ENCODE results near the gene CDC25C. TPM values are rescaled to one million over a fixed set of nuclear protein-coding genes. Genes with fewer than 3 reads are reported as not detected.
A peak's percentile ranks its signal among the peaks of the same experiment; 100 is the strongest.

Gene CDC25C
- total and polyA plus RNA-seq, 9 of the 15 experiments (the other 6 are each of a cell fraction or from before 2014, with no cell fraction given): 19.1 to 63.7 (median 31.9) TPM

DNA sequence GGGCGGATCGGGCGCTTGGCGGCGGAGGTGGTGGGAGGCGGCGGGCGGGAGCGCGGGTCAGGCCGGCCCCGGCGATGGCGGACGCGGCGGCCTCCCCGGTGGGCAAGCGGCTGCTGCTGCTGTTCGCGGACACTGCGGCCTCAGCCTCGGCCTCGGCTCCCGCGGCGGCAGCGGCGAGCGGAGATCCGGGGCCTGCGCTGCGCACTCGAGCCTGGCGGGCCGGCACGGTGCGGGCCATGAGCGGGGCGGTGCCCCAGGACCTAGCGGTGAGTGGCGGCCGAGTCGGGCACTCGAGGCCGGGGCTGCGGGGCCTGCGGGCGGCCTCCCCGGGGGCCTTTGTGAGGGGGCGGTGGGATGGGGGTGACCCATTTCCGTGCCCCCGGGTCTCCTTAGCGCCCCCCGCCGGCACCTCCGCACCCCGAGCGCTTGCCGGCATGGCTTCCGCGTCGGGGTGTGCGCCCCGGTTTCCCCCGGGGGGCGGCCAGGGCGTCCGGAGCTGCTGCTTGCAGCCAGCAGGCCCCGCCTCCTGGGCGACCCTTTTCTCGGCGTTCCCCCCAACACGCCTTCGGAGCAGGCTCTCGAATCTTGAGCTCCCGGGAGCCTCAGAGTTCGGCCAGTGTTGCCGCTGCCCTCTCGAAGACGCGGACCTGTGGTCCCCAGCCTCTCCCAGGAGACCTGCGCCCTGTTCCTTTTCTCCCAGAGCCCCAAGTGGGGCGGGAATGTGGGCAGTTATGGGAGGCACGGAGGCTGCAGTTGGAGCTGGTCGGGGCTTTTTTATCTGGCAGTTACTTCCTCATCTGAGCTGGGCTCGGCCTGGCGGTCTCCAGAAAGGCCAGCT lies 21.3 kb upstream of the CDC25C start (continued):
- TF ChIP-seq, protein P1, sequence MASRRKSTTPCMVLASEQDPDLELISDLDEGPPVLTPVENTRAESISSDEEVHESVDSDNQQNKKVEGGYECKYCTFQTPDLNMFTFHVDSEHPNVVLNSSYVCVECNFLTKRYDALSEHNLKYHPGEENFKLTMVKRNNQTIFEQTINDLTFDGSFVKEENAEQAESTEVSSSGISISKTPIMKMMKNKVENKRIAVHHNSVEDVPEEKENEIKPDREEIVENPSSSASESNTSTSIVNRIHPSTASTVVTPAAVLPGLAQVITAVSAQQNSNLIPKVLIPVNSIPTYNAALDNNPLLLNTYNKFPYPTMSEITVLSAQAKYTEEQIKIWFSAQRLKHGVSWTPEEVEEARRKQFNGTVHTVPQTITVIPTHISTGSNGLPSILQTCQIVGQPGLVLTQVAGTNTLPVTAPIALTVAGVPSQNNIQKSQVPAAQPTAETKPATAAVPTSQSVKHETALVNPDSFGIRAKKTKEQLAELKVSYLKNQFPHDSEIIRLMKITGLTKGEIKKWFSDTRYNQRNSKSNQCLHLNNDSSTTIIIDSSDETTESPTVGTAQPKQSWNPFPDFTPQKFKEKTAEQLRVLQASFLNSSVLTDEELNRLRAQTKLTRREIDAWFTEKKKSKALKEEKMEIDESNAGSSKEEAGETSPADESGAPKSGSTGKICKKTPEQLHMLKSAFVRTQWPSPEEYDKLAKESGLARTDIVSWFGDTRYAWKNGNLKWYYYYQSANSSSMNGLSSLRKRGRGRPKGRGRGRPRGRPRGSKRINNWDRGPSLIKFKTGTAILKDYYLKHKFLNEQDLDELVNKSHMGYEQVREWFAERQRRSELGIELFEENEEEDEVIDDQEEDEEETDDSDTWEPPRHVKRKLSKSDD (conservative IDR thresholded peaks at IDR 0.05; ENCODE audit: low read length): no peak
- no peak for TF ChIP-seq NFIC (IDR thresholded peaks at IDR 0.05)
- no peak for TF ChIP-seq PPARD (CRISPR knock-in tag; IDR thresholded peaks at IDR 0.05)
- no peak for TF ChIP-seq MEIS2 (IDR thresholded peaks at IDR 0.05; ENCODE audit: partially characterized antibody)
- no peak for TF ChIP-seq EZH2 (IDR thresholded peaks at IDR 0.05; ENCODE audit: borderline replicate concordance, low read depth, low read length)
- no peak for TF ChIP-seq PTTG1 (tag; IDR thresholded peaks at IDR 0.05; ENCODE audit: low read depth)
- TF ChIP-seq, protein P2, sequence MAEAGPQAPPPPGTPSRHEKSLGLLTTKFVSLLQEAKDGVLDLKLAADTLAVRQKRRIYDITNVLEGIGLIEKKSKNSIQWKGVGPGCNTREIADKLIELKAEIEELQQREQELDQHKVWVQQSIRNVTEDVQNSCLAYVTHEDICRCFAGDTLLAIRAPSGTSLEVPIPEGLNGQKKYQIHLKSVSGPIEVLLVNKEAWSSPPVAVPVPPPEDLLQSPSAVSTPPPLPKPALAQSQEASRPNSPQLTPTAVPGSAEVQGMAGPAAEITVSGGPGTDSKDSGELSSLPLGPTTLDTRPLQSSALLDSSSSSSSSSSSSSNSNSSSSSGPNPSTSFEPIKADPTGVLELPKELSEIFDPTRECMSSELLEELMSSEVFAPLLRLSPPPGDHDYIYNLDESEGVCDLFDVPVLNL (CRISPR knock-in tag; IDR thresholded peaks at IDR 0.05; ENCODE audit: low read depth): 0 out of 2 replicates have a peak, but pooled peaks have one; percentile 11
- no peak for TF ChIP-seq RCOR1 (IDR thresholded peaks at IDR 0.05; ENCODE audit: borderline replicate concordance in 1 of 2, low read depth in 2 of 2, low read length in 2 of 2)
- TF ChIP-seq SETDB1 (IDR thresholded peaks at IDR 0.05; ENCODE audit: low read length): no peak
- TF ChIP-seq, protein P3, sequence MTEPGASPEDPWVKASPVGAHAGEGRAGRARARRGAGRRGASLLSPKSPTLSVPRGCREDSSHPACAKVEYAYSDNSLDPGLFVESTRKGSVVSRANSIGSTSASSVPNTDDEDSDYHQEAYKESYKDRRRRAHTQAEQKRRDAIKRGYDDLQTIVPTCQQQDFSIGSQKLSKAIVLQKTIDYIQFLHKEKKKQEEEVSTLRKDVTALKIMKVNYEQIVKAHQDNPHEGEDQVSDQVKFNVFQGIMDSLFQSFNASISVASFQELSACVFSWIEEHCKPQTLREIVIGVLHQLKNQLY (CRISPR knock-in tag; conservative IDR thresholded peaks at IDR 0.05): no peak
- TF ChIP-seq EP300 (IDR thresholded peaks at IDR 0.05; ENCODE audit: low read length): no peak
- TF ChIP-seq ZNF507 (tag; conservative IDR thresholded peaks at IDR 0.05): no peak
- TF ChIP-seq ZNF830 (CRISPR knock-in tag; IDR thresholded peaks at IDR 0.05): no peak
- no peak for TF ChIP-seq KLF6 (CRISPR knock-in tag; IDR thresholded peaks at IDR 0.05; ENCODE audit: borderline replicate concordance)
- 0 out of 2 replicates have a peak, but pooled peaks have one; percentile 19 for TF ChIP-seq TCF7 (IDR thresholded peaks at IDR 0.05; ENCODE audit: borderline replicate concordance)
- no peak for TF ChIP-seq FOXK2 (conservative IDR thresholded peaks at IDR 0.05 in 1 of 2, IDR thresholded peaks at IDR 0.05 in 1 of 2; ENCODE audit: low read depth in 2 of 2)
- TF ChIP-seq, protein P4, sequence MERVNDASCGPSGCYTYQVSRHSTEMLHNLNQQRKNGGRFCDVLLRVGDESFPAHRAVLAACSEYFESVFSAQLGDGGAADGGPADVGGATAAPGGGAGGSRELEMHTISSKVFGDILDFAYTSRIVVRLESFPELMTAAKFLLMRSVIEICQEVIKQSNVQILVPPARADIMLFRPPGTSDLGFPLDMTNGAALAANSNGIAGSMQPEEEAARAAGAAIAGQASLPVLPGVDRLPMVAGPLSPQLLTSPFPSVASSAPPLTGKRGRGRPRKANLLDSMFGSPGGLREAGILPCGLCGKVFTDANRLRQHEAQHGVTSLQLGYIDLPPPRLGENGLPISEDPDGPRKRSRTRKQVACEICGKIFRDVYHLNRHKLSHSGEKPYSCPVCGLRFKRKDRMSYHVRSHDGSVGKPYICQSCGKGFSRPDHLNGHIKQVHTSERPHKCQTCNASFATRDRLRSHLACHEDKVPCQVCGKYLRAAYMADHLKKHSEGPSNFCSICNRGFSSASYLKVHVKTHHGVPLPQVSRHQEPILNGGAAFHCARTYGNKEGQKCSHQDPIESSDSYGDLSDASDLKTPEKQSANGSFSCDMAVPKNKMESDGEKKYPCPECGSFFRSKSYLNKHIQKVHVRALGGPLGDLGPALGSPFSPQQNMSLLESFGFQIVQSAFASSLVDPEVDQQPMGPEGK (CRISPR knock-in tag; IDR thresholded peaks at IDR 0.05; ENCODE audit: borderline replicate concordance): no peak
- TF ChIP-seq, protein P5, sequence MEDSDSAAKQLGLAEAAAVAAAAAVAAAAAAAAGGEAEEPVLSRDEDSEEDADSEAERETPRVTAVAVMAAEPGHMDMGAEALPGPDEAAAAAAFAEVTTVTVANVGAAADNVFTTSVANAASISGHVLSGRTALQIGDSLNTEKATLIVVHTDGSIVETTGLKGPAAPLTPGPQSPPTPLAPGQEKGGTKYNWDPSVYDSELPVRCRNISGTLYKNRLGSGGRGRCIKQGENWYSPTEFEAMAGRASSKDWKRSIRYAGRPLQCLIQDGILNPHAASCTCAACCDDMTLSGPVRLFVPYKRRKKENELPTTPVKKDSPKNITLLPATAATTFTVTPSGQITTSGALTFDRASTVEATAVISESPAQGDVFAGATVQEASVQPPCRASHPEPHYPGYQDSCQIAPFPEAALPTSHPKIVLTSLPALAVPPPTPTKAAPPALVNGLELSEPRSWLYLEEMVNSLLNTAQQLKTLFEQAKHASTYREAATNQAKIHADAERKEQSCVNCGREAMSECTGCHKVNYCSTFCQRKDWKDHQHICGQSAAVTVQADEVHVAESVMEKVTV (CRISPR knock-in tag; IDR thresholded peaks at IDR 0.05): no peak

Measured in K562 (cell line).